Gastrocnemius medialis (tissue), 4 donors: ENCODE measurements around the gene KIF22. TPM values are rescaled to one million over a fixed set of nuclear protein-coding genes. Genes with fewer than 3 reads are reported as not detected.
A peak's percentile ranks its signal among the peaks of the same experiment; 100 is the strongest.

Source experiments
- ATAC-seq, 2 donors: fragments of 150-250 bp; one replicate each; pipeline ENCODE4 v1.9.1; 2016
- DNase-seq, 2 donors: peaks; one replicate each; pipeline ENCODE4 v3.0.0-alpha.2; 2019
- H3K27ac ChIP-seq, 4 donors: fragments of 200-600 bp; sonication (generic); 1 replicate in 1 of 4; 2 replicates in 3 of 4; pipeline ENCODE4 v1.5.1; 2016 to 2018; ENCODE audit warnings: mild to moderate bottlenecking in 2 of 4, moderate library complexity in 1 of 4
- H3K27me3 ChIP-seq, 3 donors: fragments of 200-600 bp; sonication (generic) in 2 of 3; 1 replicate in 1 of 3; 2 replicates in 2 of 3; pipeline versions ENCODE4 v1.5.1 to v1.6.0; 2016 to 2019; ENCODE audit warnings: mild to moderate bottlenecking in 1 of 3, moderate library complexity in 1 of 3
- H3K36me3 ChIP-seq, 2 donors: fragments of 200-600 bp; sonication (generic) in 1 of 2; one replicate each; pipeline ENCODE4 v1.5.1; 2017 to 2018
- H3K4me1 ChIP-seq, 2 donors: fragments of 200-600 bp; sonication (generic) in 1 of 2; one replicate each; pipeline ENCODE4 v1.5.1; 2016 to 2017; ENCODE audit warnings: mild to moderate bottlenecking in 2 of 2
- H3K4me3 ChIP-seq, 4 donors: fragments of 200-600 bp; sonication (generic) in 3 of 4; 1 replicate in 1 of 4; 2 replicates in 3 of 4; pipeline ENCODE4 v1.5.1; 2016 to 2019; ENCODE audit warnings: mild to moderate bottlenecking in 2 of 4
- H3K9me3 ChIP-seq, 3 donors: fragments of 200-600 bp; sonication (generic) in 2 of 3; 1 replicate in 1 of 3; 2 replicates in 2 of 3; pipeline ENCODE4 v1.5.1; 2016 to 2019
- POLR2A ChIP-seq, 2 donors: fragments of 450-650 bp; IDR thresholded peaks; one replicate each; pipeline ENCODE4 v1.6.1; 2017; ENCODE audit warnings: antibody characterized with exemption in 2 of 2, mild to moderate bottlenecking in 2 of 2, moderate library complexity in 2 of 2
- in situ Hi-C, 4 donors: fragments of 200-750 bp; cut with MboI; loops; one replicate each; pipeline versions ENCODE4 v1.15.0 to v1.8.0; 2017; ENCODE audit warnings: low sequenced_read_pairs in 4 of 4
- intact Hi-C: fragments of 100-400 bp; cut with DNase I; formaldehyde crosslinking; loops from one replicate; pipeline ENCODE4 v1.15.1; 2023; ENCODE audit warnings: low total_unique reads
- total RNA-seq, 4 donors: library from RNA; depleted of rRNA; stranded (reverse); fragments of >200 nt; gene quantifications; one replicate each; pipeline versions ENCODE4 v1.1.0 to v1.2.3, GENCODE V29; 2016
- TF ChIP-seq, protein P1 (sequence below), 5 experiments: fragments of 450-650 bp in 3 of 5; fragments of 200-600 bp in 2 of 5; sonication (generic) in 2 of 5; IDR thresholded peaks in 4 of 5; conservative IDR thresholded peaks in 1 of 5; 1 replicate in 4 of 5; 2 replicates in 1 of 5; pipeline ENCODE4 v1.5.1; 2016 to 2019; ENCODE audit warnings: antibody characterized with exemption in 5 of 5, mild to moderate bottlenecking in 3 of 5, moderate library complexity in 3 of 5

KIF22 gene
- total RNA-seq, 4 donors from 2014 or later, result 9.0 to 13.9 (median 12.8) TPM

GRCh38 chr16:29809031-29809747, 18.6 kb downstream of the KIF22 start:
- Histone ChIP-seq H3K4me1 (peaks cover 49 to 54% of the 10 kb centered on the region in 2 donors), H3K4me3 (no peak overlapping the region), H3K9me3 (no peaks in the 10 kb centered on the region), H3K36me3 (peaks cover 0 to 11% of the 10 kb centered on the region in 2 donors), H3K27me3 (no peaks in the 10 kb centered on the region), H3K27ac (peak overlapping the region; percentile 89 to 99 (median 96))
- TF ChIP-seq, protein P1, sequence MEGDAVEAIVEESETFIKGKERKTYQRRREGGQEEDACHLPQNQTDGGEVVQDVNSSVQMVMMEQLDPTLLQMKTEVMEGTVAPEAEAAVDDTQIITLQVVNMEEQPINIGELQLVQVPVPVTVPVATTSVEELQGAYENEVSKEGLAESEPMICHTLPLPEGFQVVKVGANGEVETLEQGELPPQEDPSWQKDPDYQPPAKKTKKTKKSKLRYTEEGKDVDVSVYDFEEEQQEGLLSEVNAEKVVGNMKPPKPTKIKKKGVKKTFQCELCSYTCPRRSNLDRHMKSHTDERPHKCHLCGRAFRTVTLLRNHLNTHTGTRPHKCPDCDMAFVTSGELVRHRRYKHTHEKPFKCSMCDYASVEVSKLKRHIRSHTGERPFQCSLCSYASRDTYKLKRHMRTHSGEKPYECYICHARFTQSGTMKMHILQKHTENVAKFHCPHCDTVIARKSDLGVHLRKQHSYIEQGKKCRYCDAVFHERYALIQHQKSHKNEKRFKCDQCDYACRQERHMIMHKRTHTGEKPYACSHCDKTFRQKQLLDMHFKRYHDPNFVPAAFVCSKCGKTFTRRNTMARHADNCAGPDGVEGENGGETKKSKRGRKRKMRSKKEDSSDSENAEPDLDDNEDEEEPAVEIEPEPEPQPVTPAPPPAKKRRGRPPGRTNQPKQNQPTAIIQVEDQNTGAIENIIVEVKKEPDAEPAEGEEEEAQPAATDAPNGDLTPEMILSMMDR (IDR thresholded peaks at IDR 0.05 in 4 of 5, conservative IDR thresholded peaks at IDR 0.05 in 1 of 5), result no peak
- no peak for TF ChIP-seq POLR2A (IDR thresholded peaks at IDR 0.05)
- no peak for DNase-seq
- in situ Hi-C loops (no loop called here), intact Hi-C loops (loop anchor here (2.0 to 10.0 kb wide), 7 partner anchors 118 to 1272 kb away; partner anchors contain the start of genes ALDOA, KCTD13, MYL11 and NUPR1)
- ATAC-seq, result no peak

DNA sequence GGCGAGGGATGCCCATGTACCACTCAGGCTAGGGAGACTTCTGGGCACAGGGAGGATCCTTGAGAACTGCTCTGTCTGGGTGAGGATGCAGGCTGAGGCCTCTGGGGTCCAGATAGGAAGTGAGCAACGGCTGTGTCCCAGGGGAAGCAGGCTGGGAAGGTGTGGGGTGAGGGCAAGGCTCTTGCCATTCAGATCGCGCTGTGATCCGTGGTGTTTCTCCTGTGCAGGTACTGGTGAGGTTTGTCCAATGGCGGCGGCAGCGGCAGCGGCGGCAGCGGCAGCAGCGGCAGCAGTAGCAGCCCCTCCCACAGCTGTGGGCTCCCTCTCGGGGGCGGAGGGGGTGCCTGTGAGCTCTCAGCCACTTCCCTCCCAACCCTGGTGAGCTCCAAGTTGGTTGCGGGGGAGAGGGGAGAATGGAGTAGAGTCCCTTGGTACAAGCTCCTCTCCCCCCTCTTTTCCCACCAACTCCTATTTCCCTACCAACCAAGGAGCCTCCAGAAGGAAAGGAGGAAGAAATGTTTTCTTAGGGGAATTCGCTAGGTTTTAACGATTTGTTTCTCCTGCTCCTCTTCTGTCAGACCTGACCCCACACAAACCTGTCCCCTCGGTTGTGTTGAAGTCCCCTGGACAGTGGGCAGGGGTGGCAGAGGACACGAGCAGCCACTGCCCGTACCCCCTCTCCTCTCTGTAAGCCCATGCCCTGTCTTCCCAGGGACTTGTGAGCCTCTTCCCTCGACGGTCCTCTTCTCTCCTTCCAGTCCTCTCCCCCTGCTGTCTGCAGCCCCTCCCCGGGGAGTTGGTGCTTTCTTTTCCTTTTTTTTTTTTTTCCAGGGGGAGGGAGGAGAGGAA, 19.5 kb downstream of the KIF22 start:
- intact Hi-C loops, result loop anchor here (2.0 to 10.0 kb wide), 9 partner anchors 117 to 1273 kb away; partner anchors contain the start of genes ALDOA, KCTD13, MYL11 and NUPR1
- ATAC-seq, result no peak
- H3K4me3 ChIP-seq, result no peak overlapping the region
- H3K36me3 ChIP-seq, result peaks cover 0 to 11% of the 10 kb centered on the region in 2 donors
- H3K9me3 ChIP-seq, result no peaks in the 10 kb centered on the region
- TF ChIP-seq POLR2A (IDR thresholded peaks at IDR 0.05), result no peak
- H3K4me1 ChIP-seq, result peaks cover 47 to 49% of the 10 kb centered on the region in 2 donors
- no peaks in the 10 kb centered on the region for H3K27me3 ChIP-seq
- in situ Hi-C loops, result no loop called here
- peak overlapping the region; percentile 89 to 99 (median 96) for H3K27ac ChIP-seq
- DNase-seq, result no peak

DNA sequence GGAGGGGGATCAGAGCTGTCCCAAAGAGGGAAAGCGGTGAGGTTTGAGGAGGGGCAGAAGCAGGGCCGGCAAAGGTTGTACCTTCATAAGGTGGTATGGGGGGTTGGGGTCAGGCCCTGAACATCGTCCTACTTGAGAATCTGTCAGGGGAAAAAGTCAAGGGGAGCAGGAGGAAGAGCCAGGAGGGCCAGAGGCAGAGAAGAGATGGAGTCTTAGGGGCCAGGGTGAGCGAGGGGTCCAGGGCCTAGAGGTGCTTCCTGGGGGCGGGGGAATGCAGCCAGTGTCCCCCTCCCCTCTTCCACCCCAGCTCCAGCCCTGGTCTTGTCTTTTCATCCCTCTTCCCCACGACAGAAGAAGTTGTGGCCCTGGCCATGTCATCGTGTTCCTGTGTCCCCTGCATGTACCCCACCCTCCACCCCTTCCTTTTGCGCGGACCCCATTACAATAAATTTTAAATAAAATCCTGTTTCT, 20.2 kb downstream of the KIF22 start:
- TF ChIP-seq, protein P1 (IDR thresholded peaks at IDR 0.05 in 4 of 5, conservative IDR thresholded peaks at IDR 0.05 in 1 of 5), result no peak
- TF ChIP-seq POLR2A (IDR thresholded peaks at IDR 0.05), result no peak
- Histone ChIP-seq H3K27ac (peak overlapping the region; percentile 89 to 99 (median 96)), H3K4me1 (peaks cover 52% of the 10 kb centered on the region in 2 donors), H3K4me3 (peak overlapping the region in 3 of 4 donors; percentile 60 to 78 (median 63)), H3K27me3 (no peaks in the 10 kb centered on the region), H3K36me3 (peaks cover 0 to 11% of the 10 kb centered on the region in 2 donors), H3K9me3 (no peaks in the 10 kb centered on the region)
- DNase-seq (no peak), ATAC-seq (no peak)
- in situ Hi-C loops, result no loop called here
- intact Hi-C loops, result loop anchor here (5.0 to 10.0 kb wide), 2 partner anchors 167 to 714 kb away; partner anchors contain the start of gene ZNF768

DNA sequence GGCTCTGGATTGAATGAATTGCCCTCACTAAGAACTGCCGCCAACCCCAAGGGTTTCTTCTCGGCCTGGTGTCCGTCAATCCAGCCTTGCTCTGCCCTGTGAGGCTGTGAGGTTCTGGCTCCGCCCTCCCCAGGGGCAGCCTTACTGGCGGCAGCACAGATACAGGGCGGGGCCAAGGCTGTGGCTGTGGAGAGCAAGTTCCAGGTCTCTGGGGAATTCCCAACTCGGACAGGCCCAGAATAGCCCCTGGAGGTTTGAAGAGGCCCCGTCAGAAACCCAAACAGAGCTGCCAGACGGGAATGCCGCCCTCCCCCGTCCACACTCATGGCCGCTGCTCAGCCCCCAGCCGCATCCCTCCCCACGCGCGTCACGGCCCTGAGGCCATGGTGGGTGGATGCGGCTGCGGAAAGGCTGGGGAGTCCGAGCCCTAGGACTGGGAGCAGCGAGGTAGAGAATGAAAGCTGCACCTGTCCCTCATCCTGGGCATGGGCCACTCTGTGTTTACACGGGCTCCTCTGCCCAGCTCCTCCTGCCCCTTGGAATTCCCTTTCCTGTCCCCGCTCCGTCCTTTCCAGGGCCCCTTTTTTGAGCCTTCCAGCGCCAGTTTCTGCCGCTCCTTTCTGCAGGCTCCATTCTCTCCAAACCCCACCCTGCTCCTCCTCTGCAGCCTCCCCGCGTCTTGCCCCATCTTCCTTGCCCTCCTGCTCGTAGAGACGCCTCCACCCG, 20.8 kb downstream of the KIF22 start:
- in situ Hi-C loops, result no loop called here
- peaks cover 0 to 11% of the 10 kb centered on the region in 2 donors for H3K36me3 ChIP-seq
- no peaks in the 10 kb centered on the region for H3K27me3 ChIP-seq
- TF ChIP-seq POLR2A (IDR thresholded peaks at IDR 0.05), result peak; percentile 63 to 80
- TF ChIP-seq, protein P1 (IDR thresholded peaks at IDR 0.05 in 4 of 5, conservative IDR thresholded peaks at IDR 0.05 in 1 of 5), result no peak
- H3K27ac ChIP-seq, result peak overlapping the region; percentile 89 to 99 (median 96)
- intact Hi-C loops, result loop anchor here (5.0 to 10.0 kb wide), 2 partner anchors 166 to 713 kb away; partner anchors contain the start of gene ZNF768
- ATAC-seq (peak; percentile 64), DNase-seq (peak; percentile 98 to 99)
- no peaks in the 10 kb centered on the region for H3K9me3 ChIP-seq
- H3K4me1 ChIP-seq, result peaks cover 52% of the 10 kb centered on the region in 2 donors
- H3K4me3 ChIP-seq, result peak overlapping the region; percentile 60 to 83 (median 70)
